HUES64 (cell line): ENCODE results near the gene ARHGAP15.

ENCODE experiments used
- H3K27ac ChIP-seq: 2 replicates; pipeline ENCODE4 v1.7.0; 2013; ENCODE audit warnings: low read depth, low read length, inconsistent platforms
- H3K27me3 ChIP-seq: 2 replicates; pipeline ENCODE4 v1.6.1; 2013; ENCODE audit warnings: mild to moderate bottlenecking, low read length; ENCODE audit not compliant: insufficient read depth
- H3K36me3 ChIP-seq: 2 replicates; pipeline ENCODE4 v1.6.1; 2013; ENCODE audit warnings: mild to moderate bottlenecking, low read length; ENCODE audit not compliant: insufficient read depth
- H3K4me1 ChIP-seq: 2 replicates; pipeline ENCODE4 v1.6.1; 2013; ENCODE audit warnings: mild to moderate bottlenecking, low read length, moderate library complexity; ENCODE audit not compliant: insufficient read depth
- H3K4me3 ChIP-seq: 2 replicates; pipeline ENCODE4 v1.5.1; 2013; ENCODE audit warnings: mild to moderate bottlenecking, low read length, moderate library complexity
- H3K9ac ChIP-seq: 2 replicates; pipeline ENCODE4 v1.6.1; 2013; ENCODE audit warnings: mild to moderate bottlenecking, low read depth, low read length
- H3K9me3 ChIP-seq: 2 replicates; pipeline ENCODE4 v1.6.1; 2013; ENCODE audit warnings: low read depth, low read length; ENCODE audit not compliant: insufficient read depth
- WGBS: fragments of 150-250, 120-280 bp; methylation state at CpG from one replicate; pipeline ENCODE4 v1.1.7; 2013; ENCODE audit warnings: missing lambda C conversion rate; 5-methylcytosine and 5-hydroxymethylcytosine counted together

Gene ARHGAP15

DNA sequence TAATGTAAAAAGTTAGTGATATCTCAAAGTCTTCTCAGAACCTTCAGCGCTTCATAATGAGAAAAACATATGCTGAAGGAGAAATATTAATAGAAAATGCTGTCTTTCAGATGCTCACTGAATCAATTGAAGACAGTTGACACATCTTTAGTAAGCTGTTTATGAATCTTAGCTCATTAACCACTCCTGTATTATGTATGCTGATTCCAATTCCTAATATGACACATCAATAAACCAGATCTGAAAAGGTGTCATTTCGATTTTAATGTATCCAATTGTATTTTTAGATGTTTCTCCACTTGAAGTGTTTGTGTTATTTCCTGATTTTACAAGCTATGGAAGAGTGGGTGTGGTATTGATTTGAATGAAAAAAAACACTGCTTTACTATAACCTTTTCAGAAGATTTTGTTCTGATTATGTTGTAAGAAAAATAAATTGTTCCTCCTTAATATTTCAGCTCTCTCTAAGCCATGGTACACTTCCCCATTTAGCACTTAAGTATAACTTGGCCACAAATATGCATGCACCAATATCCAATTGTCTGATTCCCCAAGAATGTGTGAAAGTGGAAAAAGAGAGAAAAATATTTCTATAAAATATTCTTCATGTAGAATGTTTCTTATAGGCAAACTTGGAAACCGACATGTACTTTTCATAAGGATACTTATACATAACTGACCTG lies 569.8 kb downstream of the ARHGAP15 start:
- H3K27ac ChIP-seq, result no peak overlapping the region
- no CpG with 5 or more reads among the region's 3 CpGs for WGBS
- H3K4me3 ChIP-seq, result no peak overlapping the region
- H3K4me1 ChIP-seq, result no peaks in the 10 kb centered on the region
- no peak overlapping the region for H3K9ac ChIP-seq
- no peaks in the 10 kb centered on the region for H3K36me3 ChIP-seq
- no peaks in the 10 kb centered on the region for H3K9me3 ChIP-seq
- no peaks in the 10 kb centered on the region for H3K27me3 ChIP-seq

DNA sequence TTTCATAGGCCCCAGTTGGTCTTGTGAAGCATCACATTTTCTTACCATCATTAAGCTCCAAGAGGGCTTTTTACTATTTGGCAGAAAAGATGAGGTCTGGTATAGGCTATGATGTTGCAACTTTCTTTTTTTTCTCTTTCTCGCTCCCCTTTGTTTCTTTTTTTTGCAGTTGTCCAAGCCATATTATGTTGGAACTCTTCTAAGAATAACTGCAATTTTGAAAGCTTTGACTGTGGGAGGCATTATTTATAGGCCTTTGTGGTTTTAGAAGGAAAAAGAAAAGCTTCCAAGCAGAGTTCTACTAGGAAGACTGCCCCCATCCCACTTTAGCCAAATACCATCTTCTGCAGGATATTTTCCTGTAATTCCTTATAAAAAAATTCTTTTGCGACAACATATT lies 571.6 kb downstream of the ARHGAP15 start:
- no peaks in the 10 kb centered on the region for H3K9me3 ChIP-seq
- H3K9ac ChIP-seq, result no peak overlapping the region
- no peaks in the 10 kb centered on the region for H3K27me3 ChIP-seq
- peaks cover 10% of the 10 kb centered on the region for H3K4me1 ChIP-seq
- H3K4me3 ChIP-seq, result no peak overlapping the region
- no peak overlapping the region for H3K27ac ChIP-seq
- H3K36me3 ChIP-seq, result no peaks in the 10 kb centered on the region
- 92% methylated on average over 1 of the region's 2 CpGs for WGBS

- Histone ChIP-seq H3K27me3 (no peaks in the 10 kb centered on the region), H3K36me3 (no peaks in the 10 kb centered on the region), H3K27ac (no peak overlapping the region), H3K9me3 (no peaks in the 10 kb centered on the region), H3K9ac (no peak overlapping the region), H3K4me3 (no peak overlapping the region), H3K4me1 (peaks cover 10% of the 10 kb centered on the region)
- 88% methylated on average over 1 of the region's 1 CpG for WGBS
Observed at GRCh38 chr2:143701785-143702184, 572.6 kb downstream of the ARHGAP15 start.

DNA sequence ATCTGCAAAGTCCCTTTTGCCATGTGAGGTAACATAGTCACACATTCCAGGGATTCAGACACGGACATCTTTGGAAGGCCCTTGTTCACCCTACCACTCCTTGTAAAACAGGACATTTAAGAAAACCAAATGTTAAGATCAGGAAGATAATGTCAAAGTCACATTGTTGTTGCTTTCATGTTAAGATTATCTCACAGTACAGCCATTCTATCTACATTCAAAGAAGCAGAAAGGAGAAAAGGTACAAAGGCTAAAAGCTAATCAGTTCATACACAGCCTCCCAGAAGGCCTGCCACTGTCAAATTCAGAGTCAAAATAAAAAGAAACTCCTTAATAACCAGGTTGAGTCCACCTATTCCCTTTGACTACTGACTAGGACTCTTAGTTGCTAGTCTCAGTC lies 573.7 kb downstream of the ARHGAP15 start:
- WGBS, result 95% methylated on average over 1 of the region's 1 CpG
- Histone ChIP-seq H3K4me1 (peaks cover 10% of the 10 kb centered on the region), H3K36me3 (no peaks in the 10 kb centered on the region), H3K4me3 (no peak overlapping the region), H3K27ac (no peak overlapping the region), H3K9ac (no peak overlapping the region), H3K27me3 (no peaks in the 10 kb centered on the region), H3K9me3 (no peaks in the 10 kb centered on the region)

DNA sequence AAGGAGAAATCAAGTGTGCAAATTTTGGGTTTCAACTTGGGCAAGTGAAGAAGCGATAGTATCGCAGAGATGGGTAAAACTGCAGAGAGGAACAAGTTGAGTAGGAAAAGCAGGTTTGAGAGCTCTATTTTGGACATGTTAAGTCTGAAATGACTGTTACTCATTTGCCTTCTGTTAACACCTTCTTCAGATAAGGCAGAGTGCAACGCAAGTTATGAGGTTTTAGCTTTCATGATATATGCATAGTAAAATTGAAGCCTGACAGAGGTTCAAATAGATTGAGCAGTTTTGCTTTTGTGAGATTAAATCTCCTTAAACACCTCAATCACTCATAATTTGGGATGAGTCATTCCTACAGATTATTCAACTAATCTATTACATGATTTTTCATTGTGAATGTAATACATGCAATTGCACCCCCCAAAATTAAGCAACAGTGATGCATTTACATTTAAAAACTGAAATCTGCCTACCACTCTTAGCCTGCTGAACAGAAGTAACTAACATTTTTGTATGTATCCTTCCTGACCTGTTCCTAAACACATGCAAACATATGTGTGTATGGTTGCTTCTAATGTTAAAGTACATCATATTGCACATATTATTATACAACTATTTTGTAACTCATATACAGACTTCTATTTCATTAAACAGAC lies 575.4 kb downstream of the ARHGAP15 start:
- Histone ChIP-seq H3K9me3 (no peaks in the 10 kb centered on the region), H3K9ac (no peak overlapping the region), H3K27me3 (no peaks in the 10 kb centered on the region), H3K4me3 (no peak overlapping the region), H3K36me3 (no peaks in the 10 kb centered on the region), H3K27ac (no peak overlapping the region), H3K4me1 (peaks cover 10% of the 10 kb centered on the region)
- 97% methylated on average over 3 of the region's 3 CpGs for WGBS

GRCh38 chr2:143705108-143705707 lies 576.0 kb downstream of the ARHGAP15 start:
- H3K9ac ChIP-seq, result no peak overlapping the region
- no peaks in the 10 kb centered on the region for H3K9me3 ChIP-seq
- peaks cover 10% of the 10 kb centered on the region for H3K4me1 ChIP-seq
- H3K4me3 ChIP-seq, result no peak overlapping the region
- H3K36me3 ChIP-seq, result no peaks in the 10 kb centered on the region
- 93% methylated on average over 4 of the region's 6 CpGs for WGBS
- no peaks in the 10 kb centered on the region for H3K27me3 ChIP-seq
- no peak overlapping the region for H3K27ac ChIP-seq

DNA sequence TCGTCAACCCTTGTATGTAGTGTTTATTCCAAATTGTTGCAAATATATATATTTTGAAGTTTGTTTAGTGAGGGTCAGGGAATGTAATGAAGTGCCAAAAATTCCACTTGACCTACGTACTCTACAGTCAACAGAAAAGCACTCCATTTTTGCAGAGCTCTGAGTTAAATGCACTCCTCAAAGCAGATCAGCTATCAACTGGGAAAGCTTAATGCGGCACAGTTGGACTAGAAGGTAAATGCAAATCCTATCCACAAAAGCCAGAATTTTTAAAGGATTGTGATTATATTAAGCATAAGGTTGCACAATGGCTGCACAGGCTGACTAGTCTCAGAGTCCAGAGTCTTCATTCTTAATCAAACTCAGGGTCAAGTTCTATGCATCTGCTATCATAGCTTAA lies 577.1 kb downstream of the ARHGAP15 start:
- Histone ChIP-seq H3K27ac (no peak overlapping the region), H3K4me3 (no peak overlapping the region), H3K27me3 (no peaks in the 10 kb centered on the region), H3K9ac (no peak overlapping the region), H3K9me3 (no peaks in the 10 kb centered on the region), H3K36me3 (no peaks in the 10 kb centered on the region), H3K4me1 (peaks cover 10% of the 10 kb centered on the region)
- 100% methylated on average over 3 of the region's 3 CpGs for WGBS

- H3K9ac ChIP-seq, result no peak overlapping the region
- no peaks in the 10 kb centered on the region for H3K36me3 ChIP-seq
- no peaks in the 10 kb centered on the region for H3K9me3 ChIP-seq
- no peak overlapping the region for H3K27ac ChIP-seq
- H3K4me1 ChIP-seq, result peaks cover 10% of the 10 kb centered on the region
- H3K4me3 ChIP-seq, result no peak overlapping the region
- H3K27me3 ChIP-seq, result no peaks in the 10 kb centered on the region
Observed at GRCh38 chr2:143708682-143709081, 579.5 kb downstream of the ARHGAP15 start.

- Histone ChIP-seq H3K27me3 (no peaks in the 10 kb centered on the region), H3K9ac (no peak overlapping the region), H3K4me3 (no peak overlapping the region), H3K4me1 (peaks cover 6% of the 10 kb centered on the region), H3K27ac (no peak overlapping the region), H3K9me3 (peaks cover 5% of the 10 kb centered on the region; the same call in 1 of the 2 replicates), H3K36me3 (no peaks in the 10 kb centered on the region)
- WGBS, result 94% methylated on average over 1 of the region's 4 CpGs
Observed at GRCh38 chr2:143710196-143710595, 581.0 kb downstream of the ARHGAP15 start.

DNA sequence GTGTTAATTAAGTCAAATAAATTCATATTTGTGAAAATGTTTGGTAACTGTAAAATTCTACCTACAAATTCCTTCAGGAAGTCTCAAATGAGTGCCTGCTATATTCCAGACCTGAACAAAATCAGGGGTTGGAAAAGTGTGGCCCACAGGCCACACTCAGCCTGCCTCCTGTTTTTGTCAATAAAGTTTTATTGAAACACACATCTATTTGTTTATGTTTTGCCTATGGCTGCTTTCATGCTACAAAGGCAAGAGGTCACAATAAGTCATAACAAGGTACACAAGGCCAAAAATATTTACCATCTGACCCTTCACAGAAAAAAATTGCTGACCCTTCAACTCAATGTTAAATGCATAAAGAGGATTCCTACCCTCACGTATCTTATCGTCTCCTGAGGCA lies 581.7 kb downstream of the ARHGAP15 start:
- Histone ChIP-seq H3K9me3 (peaks cover 5% of the 10 kb centered on the region; the same call in 1 of the 2 replicates), H3K4me3 (no peak overlapping the region), H3K27me3 (no peaks in the 10 kb centered on the region), H3K36me3 (no peaks in the 10 kb centered on the region), H3K4me1 (no peaks in the 10 kb centered on the region), H3K27ac (no peak overlapping the region), H3K9ac (no peak overlapping the region)
- no CpG with 5 or more reads among the region's 2 CpGs for WGBS

DNA sequence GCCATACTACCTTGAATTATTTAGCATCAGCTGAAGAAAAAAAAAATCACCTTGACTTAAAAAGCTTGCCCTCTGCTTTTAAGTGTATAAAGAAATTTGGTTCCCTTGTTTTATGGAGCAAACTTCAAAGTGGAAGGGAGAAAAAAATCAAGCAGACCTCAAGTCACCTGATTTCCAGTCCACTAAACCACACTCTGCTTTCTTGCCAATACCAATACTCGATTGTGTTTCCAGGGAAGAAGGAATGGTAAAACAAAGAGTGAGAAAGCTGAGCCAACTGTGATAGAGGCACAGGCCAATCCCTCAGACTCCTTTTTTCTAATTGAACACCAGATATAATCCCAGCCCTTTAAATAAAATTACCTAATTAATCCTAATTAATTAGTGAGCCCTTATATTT lies 587.3 kb downstream of the ARHGAP15 start:
- Histone ChIP-seq H3K4me3 (no peak overlapping the region), H3K4me1 (peaks cover 11% of the 10 kb centered on the region; the same call in 1 of the 2 replicates), H3K9ac (no peak overlapping the region), H3K27me3 (no peaks in the 10 kb centered on the region), H3K27ac (no peak overlapping the region), H3K9me3 (peaks cover 5% of the 10 kb centered on the region; the same call in 1 of the 2 replicates), H3K36me3 (no peaks in the 10 kb centered on the region)
- 100% methylated on average over 1 of the region's 1 CpG for WGBS
